ENCODE data around the gene IRF2BP2.

GRCh38 chr1:234591131-234591530 is 18.8 kb downstream of the IRF2BP2 start:
- TF ChIP-seq POLR2AphosphoS5 (IDR thresholded peaks at IDR 0.05; ENCODE audit: low read depth, low read length): no peak
- TF ChIP-seq POLR2A (IDR thresholded peaks at IDR 0.05; ENCODE audit: low read depth, low read length): no peak
